IPS DF 19.7 (cell line): ENCODE data around the gene HMBS.

Source experiments
- DNase-seq: peaks from one replicate; pipeline ENCODE4 v3.0.0-alpha.2; 2013; ENCODE audit warnings: low read depth, low spot score

The HMBS gene

DNA sequence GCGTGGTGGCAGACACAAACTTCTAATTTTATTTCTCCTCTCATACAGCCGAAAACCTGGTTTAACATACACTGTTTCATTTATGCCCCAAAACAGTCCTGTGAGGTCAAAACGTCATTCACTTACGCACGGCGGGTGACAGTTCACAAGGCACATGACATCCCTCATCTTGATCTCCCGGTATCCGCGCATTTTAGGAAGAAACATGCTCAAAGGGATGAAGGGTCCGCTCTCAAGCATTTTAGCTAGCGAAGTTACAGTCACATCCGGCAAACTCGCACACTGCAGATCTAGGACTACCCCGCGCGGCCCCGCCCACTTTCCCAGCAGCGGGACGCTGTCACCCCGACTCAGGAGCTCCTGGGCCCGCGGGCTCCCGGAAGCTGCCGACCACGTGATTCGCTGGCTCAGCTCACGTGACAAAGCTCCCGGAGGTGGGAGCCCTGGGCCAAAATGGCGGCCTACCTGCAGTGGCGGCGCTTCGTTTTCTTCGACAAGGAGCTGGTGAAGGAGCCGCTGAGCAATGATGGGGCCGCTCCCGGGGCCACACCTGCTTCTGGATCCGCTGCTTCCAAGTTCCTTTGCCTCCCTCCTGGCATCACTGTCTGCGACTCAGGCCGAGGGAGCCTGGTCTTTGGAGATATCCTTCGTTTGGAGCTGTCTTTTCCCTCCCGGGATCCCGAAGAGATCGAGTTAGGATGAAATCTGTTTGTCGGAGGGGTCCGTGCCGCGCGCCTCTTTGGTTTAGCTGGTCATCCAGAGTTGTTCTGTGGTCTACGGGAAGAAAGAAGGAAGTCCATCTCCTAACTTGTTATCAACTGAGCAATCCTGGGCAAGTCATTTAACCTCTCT, 17.1 kb upstream of the HMBS start, which contains the start of gene VPS11:
Gene VPS11, plus strand, starts transcription at position 448 of the 852 bp plus-strand sequence. Its CDS starts 6 bp downstream, at position 454.
- peak; percentile 88 for DNase-seq

DNA sequence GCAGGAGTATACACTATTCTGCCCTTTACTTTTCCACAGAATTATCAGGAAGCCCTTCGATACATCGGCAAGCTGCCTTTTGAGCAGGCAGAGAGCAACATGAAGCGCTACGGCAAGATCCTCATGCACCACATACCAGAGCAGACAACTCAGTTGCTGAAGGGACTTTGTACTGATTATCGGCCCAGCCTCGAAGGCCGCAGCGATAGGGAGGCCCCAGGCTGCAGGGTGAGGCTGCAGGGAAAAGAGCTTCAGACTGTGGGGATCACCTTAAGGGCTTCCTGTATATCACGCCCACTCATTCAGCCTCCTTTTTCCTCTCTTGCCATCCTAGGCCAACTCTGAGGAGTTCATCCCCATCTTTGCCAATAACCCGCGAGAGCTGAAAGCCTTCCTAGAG, 6.8 kb upstream of the HMBS start:
- DNase-seq: no peak

GRCh38 chr11:119078675-119079420, 5.8 kb upstream of the HMBS start:
- no peak for DNase-seq

DNA sequence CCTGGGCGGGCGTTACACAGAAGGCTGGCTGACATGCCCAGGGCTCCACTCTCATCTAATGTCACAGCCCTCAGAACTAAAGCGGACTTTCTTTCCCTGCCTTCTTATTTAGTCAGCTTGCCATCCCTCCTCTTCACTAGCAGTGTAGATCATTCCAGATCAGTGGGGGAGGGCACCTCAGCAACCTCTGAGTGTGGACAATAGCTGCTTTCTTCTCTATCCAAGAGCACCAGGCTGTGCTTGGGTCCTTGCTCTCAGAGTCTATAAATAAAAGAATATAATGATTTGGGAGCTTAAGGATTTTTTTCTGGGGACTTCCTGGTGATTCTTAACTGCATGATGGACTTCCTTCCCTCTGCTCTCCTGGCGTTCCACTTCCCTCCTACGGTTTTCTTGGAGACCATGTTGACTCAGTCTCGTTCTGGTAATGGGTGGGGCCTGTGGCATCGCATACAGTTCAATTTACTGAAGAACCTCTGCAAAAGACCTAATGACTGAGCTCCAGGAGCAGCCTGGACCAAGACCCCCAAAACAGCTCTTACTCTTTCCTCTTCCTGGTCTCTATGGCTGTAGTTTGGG, 2.9 kb upstream of the HMBS start:
- DNase-seq: no peak

GRCh38 chr11:119085437-119085847, 761 bp downstream of the HMBS start:
- no peak for DNase-seq

DNA sequence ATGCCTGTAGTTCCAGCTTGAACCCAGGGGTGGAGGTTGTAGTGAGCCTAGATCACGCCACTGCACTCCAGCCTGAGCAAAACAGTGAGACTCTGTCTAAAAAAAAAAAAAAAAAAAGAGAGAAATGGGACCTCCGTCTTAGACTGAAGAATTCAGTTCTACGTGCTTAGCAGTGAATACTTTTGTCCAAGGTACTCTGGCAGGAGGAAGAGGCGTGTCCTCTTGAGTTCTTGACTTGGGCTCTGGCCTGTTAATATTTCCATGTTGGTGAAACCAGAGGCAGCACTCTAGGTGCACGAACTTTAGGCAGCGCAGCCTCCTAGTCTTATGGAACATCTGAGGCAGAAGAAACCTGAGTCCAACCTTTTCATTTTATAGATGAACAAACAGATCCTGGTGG, 2.4 kb downstream of the HMBS start:
- DNase-seq: no peak

DNA sequence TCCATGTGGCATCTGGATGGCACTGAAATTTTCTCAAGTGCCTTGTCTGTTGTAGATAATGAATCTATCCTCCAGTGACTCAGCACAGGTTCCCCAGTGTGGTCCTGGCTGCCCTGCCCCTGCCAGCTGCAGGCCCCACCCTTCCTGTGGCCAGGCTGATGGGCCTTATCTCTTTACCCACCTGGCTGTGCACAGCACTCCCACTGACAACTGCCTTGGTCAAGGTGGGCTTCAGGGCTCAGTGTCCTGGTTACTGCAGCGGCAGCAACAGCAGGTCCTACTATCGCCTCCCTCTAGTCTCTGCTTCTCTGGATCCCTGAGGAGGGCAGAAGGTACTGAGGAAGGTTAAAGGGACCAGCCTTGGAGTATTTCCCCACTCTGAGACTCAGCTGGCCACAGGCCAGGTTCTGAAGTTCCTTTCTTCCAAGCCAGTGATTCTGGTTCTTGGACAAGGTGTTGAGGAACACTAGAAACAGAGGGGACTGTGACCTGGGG, 3.1 kb downstream of the HMBS start:
- no peak for DNase-seq

GRCh38 chr11:119088406-119088805, 3.7 kb downstream of the HMBS start:
- no peak for DNase-seq

DNA sequence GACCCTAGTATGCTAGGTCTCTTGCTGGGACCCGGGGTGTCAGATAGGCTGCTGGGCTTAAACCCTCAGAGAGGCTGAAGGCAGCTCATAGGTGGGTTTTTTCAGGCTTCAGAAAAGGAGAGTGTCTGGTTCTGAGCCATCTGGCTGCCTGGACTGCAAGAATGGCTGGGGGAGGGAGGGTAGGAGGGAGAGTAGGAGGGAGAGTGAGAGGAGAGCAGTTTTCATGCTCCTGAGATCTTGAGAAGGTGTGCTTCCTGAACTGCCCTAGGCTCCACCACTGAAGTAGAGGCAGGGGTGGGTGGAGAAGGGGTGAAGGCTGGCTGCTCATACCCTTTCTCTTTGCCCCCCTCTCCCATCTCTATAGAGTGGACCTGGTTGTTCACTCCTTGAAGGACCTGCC, 4.6 kb downstream of the HMBS start:
- no peak for DNase-seq

DNA sequence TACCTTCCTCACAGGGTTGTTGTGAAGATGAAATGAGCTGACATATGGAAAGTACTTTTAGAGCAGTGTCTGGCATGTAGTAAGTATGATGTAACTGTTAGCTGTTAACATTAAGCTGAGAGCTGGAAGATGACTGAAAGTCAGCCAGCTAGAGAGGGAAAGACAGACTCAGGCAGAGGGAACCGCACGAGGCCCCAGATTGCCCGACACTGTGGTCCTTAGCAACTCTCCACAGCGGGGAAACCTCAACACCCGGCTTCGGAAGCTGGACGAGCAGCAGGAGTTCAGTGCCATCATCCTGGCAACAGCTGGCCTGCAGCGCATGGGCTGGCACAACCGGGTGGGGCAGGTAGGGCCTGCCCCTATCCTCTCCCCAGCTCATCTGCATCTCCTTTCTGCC, 6.5 kb downstream of the HMBS start:
- no peak for DNase-seq

- no peak for DNase-seq
Observed at GRCh38 chr11:119091966-119092879, 7.5 kb downstream of the HMBS start.

- no peak for DNase-seq
Observed at GRCh38 chr11:119092880-119093842, 8.5 kb downstream of the HMBS start.

- no peak for DNase-seq
Observed at GRCh38 chr11:119093942-119094815, 9.5 kb downstream of the HMBS start.

DNA sequence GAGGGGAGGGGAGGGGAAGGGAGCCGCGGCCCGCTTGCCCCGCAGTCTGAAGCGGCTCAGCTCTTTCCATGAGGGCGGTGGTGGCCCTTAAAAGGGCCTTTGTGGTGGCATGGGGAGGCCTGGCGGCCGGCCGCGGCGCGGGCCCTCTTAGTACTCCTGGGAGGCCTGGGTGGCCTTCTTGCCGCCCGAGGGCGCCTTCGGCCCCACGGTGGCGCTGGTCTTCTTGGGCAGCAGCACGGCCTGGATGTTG, 10.1 kb downstream of the HMBS start:
- DNase-seq: no peak

- peak; percentile 99 for DNase-seq
Observed at GRCh38 chr11:119095066-119095880, 10.6 kb downstream of the HMBS start.

DNA sequence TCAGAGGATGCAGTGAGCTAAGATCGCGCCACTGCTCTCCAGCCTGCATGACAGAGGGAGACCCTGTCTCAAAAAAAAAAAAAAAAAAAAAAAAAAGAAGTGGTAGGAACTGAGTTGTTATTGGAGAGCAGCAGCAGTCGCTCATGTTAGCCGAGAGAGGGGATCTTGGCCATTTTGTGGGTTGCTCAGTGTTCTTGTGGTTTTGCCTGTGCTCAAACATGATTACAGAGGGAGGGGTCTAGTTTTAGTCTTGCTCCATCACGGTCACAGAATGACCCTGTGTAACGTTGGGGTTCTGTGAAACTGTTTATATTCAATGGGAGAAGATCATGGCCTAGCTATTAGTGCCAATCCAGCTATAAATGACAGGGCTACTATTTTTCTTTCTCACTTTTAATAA, 15.0 kb downstream of the HMBS start:
- no peak for DNase-seq

DNA sequence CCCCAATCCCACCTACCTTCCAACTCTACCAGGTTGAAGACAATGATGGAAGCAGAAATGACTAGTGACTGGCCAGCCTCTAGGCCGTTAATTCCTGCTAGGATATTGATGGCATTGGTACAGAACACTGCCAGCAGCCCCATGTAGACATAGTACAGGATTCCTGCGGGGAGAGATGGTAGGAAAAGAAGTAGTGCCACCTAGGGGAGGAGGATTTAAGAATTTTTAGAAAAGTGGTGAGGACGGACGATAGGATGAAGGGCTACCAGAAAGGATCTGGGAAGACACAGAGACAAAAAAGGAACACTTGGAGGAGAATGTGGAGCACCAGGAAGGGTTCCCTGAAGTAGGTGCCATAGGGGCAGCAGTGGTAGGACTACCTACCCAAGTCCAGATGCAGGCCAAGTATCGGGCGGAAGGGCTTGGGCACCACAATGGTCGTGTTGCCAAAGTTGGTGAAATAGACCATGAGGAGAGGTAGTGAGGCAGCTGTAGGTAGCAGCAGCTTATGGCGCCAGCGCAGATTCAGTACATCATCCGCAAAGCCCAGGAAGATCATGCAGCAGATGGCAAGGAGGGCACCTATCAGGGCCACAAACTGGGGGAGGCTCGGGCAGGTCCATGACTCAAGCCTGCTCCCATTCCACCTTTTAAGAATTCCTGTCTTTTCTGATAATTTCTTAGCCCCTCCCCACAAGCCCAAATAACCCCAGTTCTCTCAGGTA, 15.7 kb downstream of the HMBS start:
- DNase-seq: no peak
